ENCODE measurements around the gene UBE2C. TPM values are rescaled to one million over a fixed set of nuclear protein-coding genes. Genes with fewer than 3 reads are reported as not detected.

UBE2C gene
- total RNA-seq, 1 experiment from 2014 or later = 173 TPM

GRCh38 chr20:45772693-45773092 is 39.8 kb upstream of the UBE2C start:
- TF ChIP-seq CTCF (IDR thresholded peaks at IDR 0.05) = no peak
- no peak for TF ChIP-seq TCF7L2 (IDR thresholded peaks at IDR 0.05; ENCODE audit: low read depth, low read length)
- no peak for TF ChIP-seq REST (IDR thresholded peaks at IDR 0.05; ENCODE audit: insufficient read depth in 1 of 2, low read depth in 2 of 2, low read length in 1 of 2)
- TF ChIP-seq SIN3A (IDR thresholded peaks at IDR 0.05; ENCODE audit: borderline replicate concordance, insufficient read depth, low read depth, low read length) = no peak
- no peak for TF ChIP-seq POLR2AphosphoS5 (IDR thresholded peaks at IDR 0.05; ENCODE audit: low read depth, low read length)
- CTCF ChIA-PET = interaction anchor here (0.7 kb wide), 1 partner anchor 302 kb away, joined by 8 read pairs; no protein-coding TSS in a partner anchor
- H3K4me3 ChIP-seq (ENCODE audit: low read depth in 2 of 2, low read length in 2 of 2) = no peak overlapping the region
- no peak overlapping the region for H3K27ac ChIP-seq (ENCODE audit: low read length)
- no peak for DNase-seq (ENCODE audit: low read depth, low spot score)
- POLR2A ChIA-PET = interaction anchor here (0.6 kb wide), 1 partner anchor 163 kb away, joined by 7 read pairs; no protein-coding TSS in a partner anchor
- intact Hi-C loops (cut with micrococcal nuclease; ENCODE audit: unreplicated experiment) (loop anchor here (10.0 kb wide), 2 partner anchors 318 to 448 kb away; no protein-coding TSS in a partner anchor), in situ Hi-C loops (cut with HindIII; ENCODE audit: low pct_unique_long_range_greater_than_20kb, low sequenced_read_pairs) (no loop called here)
- no peaks in the 10 kb centered on the region for H3K36me3 ChIP-seq (ENCODE audit: control insufficient read depth, insufficient read depth, low read length)
- BruUV-seq (replicated peaks) = no TSS peak
- no peak for ATAC-seq
- no peaks in the 10 kb centered on the region for H3K4me1 ChIP-seq (ENCODE audit: control insufficient read depth, insufficient read depth, low read length)
- no peaks in the 10 kb centered on the region for H3K9me3 ChIP-seq (ENCODE audit: control insufficient read depth, insufficient read depth, low read depth, low read length)
- no peaks in the 10 kb centered on the region for H3K27me3 ChIP-seq (ENCODE audit: control insufficient read depth, insufficient read depth, low read length)

- no TSS peak for BruUV-seq (replicated peaks)
- no peak overlapping the region for H3K4me3 ChIP-seq (ENCODE audit: low read depth in 2 of 2, low read length in 2 of 2)
- in situ Hi-C loops (cut with HindIII; ENCODE audit: low pct_unique_long_range_greater_than_20kb, low sequenced_read_pairs) = no loop called here
- no peak for DNase-seq (ENCODE audit: low read depth, low spot score)
- no peak overlapping the region for H3K27ac ChIP-seq (ENCODE audit: low read length)
- ChIA-PET CTCF (no interaction called here), POLR2A (no interaction called here)
- intact Hi-C loops (cut with micrococcal nuclease; ENCODE audit: unreplicated experiment) = loop anchor here (10.0 kb wide), 2 partner anchors 320 to 450 kb away; no protein-coding TSS in a partner anchor
- H3K36me3 ChIP-seq (ENCODE audit: control insufficient read depth, insufficient read depth, low read length) = no peaks in the 10 kb centered on the region
- H3K27me3 ChIP-seq (ENCODE audit: control insufficient read depth, insufficient read depth, low read length) = no peaks in the 10 kb centered on the region
- H3K9me3 ChIP-seq (ENCODE audit: control insufficient read depth, insufficient read depth, low read depth, low read length) = no peaks in the 10 kb centered on the region
- no peak for ATAC-seq
- TF ChIP-seq REST (IDR thresholded peaks at IDR 0.05; ENCODE audit: insufficient read depth in 1 of 2, low read depth in 2 of 2, low read length in 1 of 2) = no peak
- TF ChIP-seq POLR2AphosphoS5 (IDR thresholded peaks at IDR 0.05; ENCODE audit: low read depth, low read length) = no peak
- TF ChIP-seq CTCF (IDR thresholded peaks at IDR 0.05) = no peak
- no peak for TF ChIP-seq TCF7L2 (IDR thresholded peaks at IDR 0.05; ENCODE audit: low read depth, low read length)
- no peak for TF ChIP-seq SIN3A (IDR thresholded peaks at IDR 0.05; ENCODE audit: borderline replicate concordance, insufficient read depth, low read depth, low read length)
- peaks cover 20% of the 10 kb centered on the region for H3K4me1 ChIP-seq (ENCODE audit: control insufficient read depth, insufficient read depth, low read length)
These were observed 37.5 kb upstream of the UBE2C start for GRCh38 chr20:45774945-45775344.
